Colonic mucosa (tissue), 4 donors: ENCODE data around the gene HESX1. TPM values are rescaled to one million over a fixed set of nuclear protein-coding genes. Genes with fewer than 3 reads are reported as not detected.

ENCODE experiments used
- DNase-seq: peaks from one replicate; pipeline ENCODE4 v3.0.0-alpha.2; 2020
- H3K27ac ChIP-seq: fragments of 200-600 bp; one replicate; pipeline ENCODE4 v1.8.0; 2021
- H3K27me3 ChIP-seq: fragments of 200-600 bp; one replicate; pipeline ENCODE4 v1.8.0; 2021
- H3K36me3 ChIP-seq: fragments of 200-600 bp; one replicate; pipeline ENCODE4 v1.8.0; 2021
- H3K4me1 ChIP-seq: fragments of 200-600 bp; one replicate; pipeline ENCODE4 v1.8.0; 2021; ENCODE audit warnings: mild to moderate bottlenecking
- H3K4me3 ChIP-seq: fragments of 200-600 bp; one replicate; pipeline ENCODE4 v1.8.0; 2021
- H3K9ac ChIP-seq, 2 donors: one replicate each; pipeline ENCODE4 v1.7.0; 2013; ENCODE audit warnings: control low read depth in 2 of 2, low read depth in 2 of 2, low read length in 2 of 2
- H3K9me3 ChIP-seq: fragments of 200-600 bp; one replicate; pipeline ENCODE4 v1.8.0; 2021
- CTCF ChIP-seq: fragments of 200-600 bp; IDR thresholded peaks from one replicate; pipeline ENCODE4 v1.8.0; 2022; ENCODE audit warnings: antibody characterized with exemption, mild to moderate bottlenecking
- intact Hi-C: fragments of 100-400 bp; cut with DNase I; formaldehyde crosslinking; loops from one replicate; pipeline ENCODE4 v1.14.1; 2022
- total RNA-seq, 2 donors: library from RNA; stranded (reverse); fragmentation: NEBNext Ultra II Directional in 1 of 2; extraction: Animal tissue kit (Norgen Biotek cat#: 25700) in 1 of 2; gene quantifications; one replicate each; pipeline ENCODE4 v1.2.1, GENCODE V29; 2021
- donor health status: healthy.
- donor health status: DM: no; HTN: no; CAD: no.
- donor health status: DM: no; HTN: no; CAD: no.

The HESX1 gene
- total RNA-seq, 2 donors from 2014 or later: 0.42 to 0.48 TPM

GRCh38 chr3:57151749-57152148 lies 48.0 kb downstream of the HESX1 start:
- TF ChIP-seq CTCF: no peak
- H3K4me1 ChIP-seq: no peaks in the 10 kb centered on the region
- DNase-seq: no peak
- intact Hi-C loops: no loop called here
- H3K9ac ChIP-seq: no peak overlapping the region
- H3K27me3 ChIP-seq: no peaks in the 10 kb centered on the region
- no peak overlapping the region for H3K27ac ChIP-seq
- no peaks in the 10 kb centered on the region for H3K36me3 ChIP-seq
- H3K9me3 ChIP-seq: no peaks in the 10 kb centered on the region
- no peak overlapping the region for H3K4me3 ChIP-seq

GRCh38 chr3:57151021-57151449 lies 48.7 kb downstream of the HESX1 start:
- H3K9ac ChIP-seq: no peak overlapping the region
- H3K4me3 ChIP-seq: no peak overlapping the region
- H3K27ac ChIP-seq: no peak overlapping the region
- TF ChIP-seq CTCF: no peak
- intact Hi-C loops: no loop called here
- H3K27me3 ChIP-seq: no peaks in the 10 kb centered on the region
- H3K9me3 ChIP-seq: no peaks in the 10 kb centered on the region
- DNase-seq: no peak
- no peaks in the 10 kb centered on the region for H3K36me3 ChIP-seq
- no peaks in the 10 kb centered on the region for H3K4me1 ChIP-seq

DNA sequence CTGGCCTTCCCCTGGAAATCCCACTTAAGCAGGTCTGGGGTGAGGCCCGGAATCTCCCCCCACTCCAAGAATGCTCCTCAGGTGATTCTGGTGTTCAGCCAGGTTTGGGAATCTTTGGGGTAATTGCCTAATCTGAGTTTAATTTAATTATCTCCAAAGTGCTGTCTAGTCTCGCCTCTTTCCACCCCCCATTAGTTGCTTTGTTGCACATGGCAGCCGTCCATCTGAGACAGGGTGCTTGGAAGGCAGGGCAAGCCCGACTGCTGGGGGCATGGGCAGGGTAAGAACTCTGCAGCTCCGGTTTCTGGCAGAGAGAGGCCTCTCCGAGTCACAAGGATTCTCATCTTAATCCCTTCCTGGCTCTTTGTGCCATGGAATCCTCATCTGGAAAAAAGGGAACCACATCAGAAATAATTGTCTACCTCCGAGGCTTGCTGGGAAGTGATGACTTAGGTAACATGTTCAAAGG lies 49.6 kb downstream of the HESX1 start:
- H3K27ac ChIP-seq: no peak overlapping the region
- intact Hi-C loops: no loop called here

More for the DNA sequence above, 49.6 kb downstream of the HESX1 start:
- Histone ChIP-seq H3K9me3 (no peaks in the 10 kb centered on the region), H3K4me3 (no peak overlapping the region), H3K4me1 (no peaks in the 10 kb centered on the region), H3K27me3 (no peaks in the 10 kb centered on the region), H3K9ac (no peak overlapping the region), H3K36me3 (no peaks in the 10 kb centered on the region)
- no peak for DNase-seq
- TF ChIP-seq CTCF: no peak

Other genes with a start within 250 kb of the HESX1 start
- under 1 TPM in 1 of 2 donors, not detected in 1; 0.27 TPM for gene SPATA12, start 139.3 kb downstream of the HESX1 start, total RNA-seq
- gene IL17RD, start 34.6 kb downstream of the HESX1 start, total RNA-seq: 1 to 10 TPM; 2.0 to 5.6 TPM
- gene APPL1, start 27.8 kb upstream of the HESX1 start, total RNA-seq: 10 to 100 TPM; 25.8 to 34.9 TPM
- not detected for gene ASB14, start 92.7 kb upstream of the HESX1 start, total RNA-seq